Measurements from ENCODE around the gene DCLRE1C.

- TF ChIP-seq FOXA1 (IDR thresholded peaks at IDR 0.05) (no peak), CTCF (IDR thresholded peaks at IDR 0.05; ENCODE audit: low read depth, low read length, missing input control) (no peak), MAX (IDR thresholded peaks at IDR 0.05) (no peak), ZBTB33 (IDR thresholded peaks at IDR 0.05) (no peak), RAD21 (IDR thresholded peaks at IDR 0.05) (no peak), ATF3 (IDR thresholded peaks at IDR 0.05) (no peak), REST (IDR thresholded peaks at IDR 0.05) (no peak), GABPA (IDR thresholded peaks at IDR 0.05 in 1 of 2, conservative IDR thresholded peaks at IDR 0.05 in 1 of 2) (no peak), YY1 (IDR thresholded peaks at IDR 0.05) (no peak), TAF1 (conservative IDR thresholded peaks at IDR 0.05) (no peak), EGR1 (IDR thresholded peaks at IDR 0.05; ENCODE audit: low read depth in 2 of 2) (no peak), RXRA (IDR thresholded peaks at IDR 0.05) (no peak)
Measured at GRCh38 chr10:14947268-14947667, 6.6 kb downstream of the DCLRE1C start.
